ENCODE measurements around the gene HOXB6.

HOXB6 gene

GRCh38 chr17:48609033-48609432 lies 4.2 kb upstream of the HOXB6 start:
- DNase-seq = no peak

GRCh38 chr17:48608494-48608834 lies 3.7 kb upstream of the HOXB6 start:
- no peak for DNase-seq

GRCh38 chr17:48606892-48607614 lies 2.3 kb upstream of the HOXB6 start:
- DNase-seq = no peak

DNA sequence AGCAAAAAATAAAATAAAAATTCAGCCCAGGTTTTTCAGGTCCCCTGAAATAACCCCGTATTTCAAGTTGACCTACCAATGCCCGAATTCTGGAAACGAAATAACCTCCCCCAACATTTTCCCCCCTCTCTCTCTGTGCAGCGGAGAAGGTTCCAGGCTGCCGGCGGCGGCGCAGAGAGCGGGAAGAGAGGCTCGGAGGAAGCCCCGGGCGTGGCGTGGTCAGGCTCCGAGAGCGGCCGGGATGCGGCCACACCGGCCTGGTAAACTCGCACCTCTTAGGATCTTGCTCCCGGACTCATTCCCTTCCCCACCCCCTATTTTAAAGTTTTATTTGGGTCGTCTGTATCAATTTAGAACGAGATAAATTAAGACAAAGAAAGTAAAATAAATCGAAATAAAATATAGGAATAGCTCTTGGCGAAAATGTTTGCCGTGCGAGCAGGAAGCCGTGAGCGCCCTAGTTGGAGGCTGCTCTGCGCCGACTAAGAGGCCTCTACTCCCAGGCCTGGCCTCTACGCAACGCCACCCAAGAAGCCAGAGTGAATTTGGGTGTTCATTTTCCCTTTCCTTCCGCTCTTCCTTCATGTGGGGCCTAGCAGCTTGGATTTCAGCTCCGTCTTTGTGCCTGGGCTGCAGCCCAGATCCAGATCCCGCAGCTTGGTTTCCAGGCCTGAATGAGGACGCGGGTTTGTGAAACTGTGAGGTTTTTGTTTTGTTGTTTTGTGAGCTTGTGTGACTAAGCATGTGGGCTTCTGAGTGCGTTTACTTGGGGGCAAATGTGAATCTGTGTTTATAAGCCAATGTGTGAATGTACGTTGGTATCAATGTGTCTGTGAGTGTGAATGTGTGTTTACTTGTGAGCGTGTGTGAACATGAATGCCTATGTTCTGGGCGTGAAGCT lies 1.5 kb upstream of the HOXB6 start:
- DNase-seq = no peak

GRCh38 chr17:48605409-48605919 lies 678 bp upstream of the HOXB6 start:
- DNase-seq = no peak

DNA sequence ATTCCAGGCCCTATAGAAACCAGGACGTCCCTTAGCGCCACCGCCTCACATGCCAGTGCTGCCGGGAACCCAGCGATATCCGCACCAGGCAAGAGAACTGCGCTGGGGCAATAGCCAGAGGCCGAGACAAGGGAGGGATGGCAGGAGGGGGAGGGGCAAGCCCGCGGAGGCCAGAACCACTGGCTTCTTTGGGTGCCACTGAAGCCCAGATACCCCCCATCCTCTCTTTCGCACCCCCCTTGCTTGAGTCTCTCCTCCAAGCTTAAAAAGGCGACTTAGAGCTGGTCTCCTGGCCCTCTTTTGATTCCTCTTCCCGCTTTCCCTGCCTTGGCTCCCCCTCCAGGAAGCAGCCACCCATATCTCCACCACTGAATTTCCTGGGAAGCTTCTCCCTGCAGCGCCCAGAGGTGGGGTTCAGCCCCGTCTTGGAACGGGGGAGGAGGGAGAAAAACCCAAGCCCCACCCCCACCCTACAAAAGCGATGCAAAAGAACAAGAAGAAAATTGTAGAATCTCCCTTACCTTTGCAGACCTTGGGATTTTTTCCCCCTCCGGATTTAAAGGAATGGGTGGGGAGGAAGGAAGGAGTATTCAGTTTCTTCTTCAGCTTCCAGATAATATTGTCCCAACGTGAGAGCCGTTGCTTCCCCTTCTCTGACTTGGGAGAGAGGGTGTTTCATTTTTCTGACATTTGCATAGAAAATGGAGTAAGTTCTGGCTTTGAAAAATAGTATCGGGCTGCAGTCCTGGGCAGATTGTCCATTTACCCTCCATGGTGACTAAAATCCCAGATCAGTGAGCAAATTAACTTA lies 622 bp downstream of the HOXB6 start:
- DNase-seq = no peak

DNA sequence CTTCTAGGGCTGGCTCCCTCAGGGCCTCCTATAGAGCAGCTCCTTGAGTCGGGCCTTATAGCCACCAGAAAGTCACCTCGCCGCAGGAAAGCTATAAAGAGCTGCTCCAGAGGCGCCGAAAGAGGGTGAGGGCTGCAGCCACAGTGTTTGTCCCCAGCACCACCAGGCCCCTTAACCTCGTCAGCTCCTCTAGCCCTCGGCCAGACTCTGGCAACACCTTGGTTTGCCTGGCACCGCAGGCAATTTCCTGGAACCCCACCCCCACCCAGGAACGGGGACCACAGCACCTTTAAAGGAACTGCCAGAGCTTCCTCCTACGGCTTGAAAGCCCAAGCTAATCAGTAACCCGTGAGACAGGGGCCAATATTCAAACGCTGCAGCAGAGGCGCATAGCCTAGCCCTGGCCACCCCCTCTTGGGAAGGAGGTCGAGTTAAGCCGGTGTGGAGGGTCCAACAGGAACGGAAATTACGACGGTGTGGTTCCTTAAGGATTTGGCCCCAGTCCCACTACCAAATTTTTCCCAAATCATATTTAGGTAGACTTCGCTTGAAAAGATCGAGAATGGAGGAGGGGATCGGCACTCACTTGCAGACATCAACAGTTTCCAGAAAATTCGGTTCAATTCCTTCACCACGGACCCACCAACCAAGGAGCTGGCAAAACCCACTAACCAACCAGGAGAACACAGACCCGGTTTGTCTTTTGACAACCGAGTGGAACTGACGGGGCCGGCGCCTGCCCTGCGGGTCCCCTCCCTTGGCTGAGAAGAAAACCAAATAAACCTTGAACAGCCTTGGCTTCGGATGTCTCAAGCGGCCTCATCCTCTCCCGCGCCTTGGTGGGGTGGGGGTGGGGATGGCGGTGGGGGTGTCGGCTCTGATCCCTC lies 3.0 kb downstream of the HOXB6 start:
- no peak for DNase-seq

GRCh38 chr17:48601207-48601538 lies 3.6 kb downstream of the HOXB6 start:
- no peak for DNase-seq

GRCh38 chr17:48600244-48601098 lies 4.3 kb downstream of the HOXB6 start:
- DNase-seq = no peak

- no peak for DNase-seq
Observed at GRCh38 chr17:48599354-48599753, 5.4 kb downstream of the HOXB6 start.

GRCh38 chr17:48598736-48599135 lies 6.0 kb downstream of the HOXB6 start:
- DNase-seq = no peak

GRCh38 chr17:48597778-48598631 lies 6.8 kb downstream of the HOXB6 start:
- peak; percentile 70 for DNase-seq

- no peak for DNase-seq
Observed at GRCh38 chr17:48597528-48597777, 7.3 kb downstream of the HOXB6 start.

GRCh38 chr17:48596735-48597527 lies 7.9 kb downstream of the HOXB6 start:
- DNase-seq = no peak

GRCh38 chr17:48596000-48596734 lies 8.6 kb downstream of the HOXB6 start:
- DNase-seq = no peak

- DNase-seq = no peak
Observed at GRCh38 chr17:48595278-48595999, 9.3 kb downstream of the HOXB6 start.

- DNase-seq = no peak
Observed at GRCh38 chr17:48594538-48595277, 10.1 kb downstream of the HOXB6 start.
